GM12892 (cell line): ENCODE data around the gene PRR32.

ENCODE experiments used
- DNase-seq: peaks from one replicate; pipeline ENCODE4 v3.0.0; 2011; ENCODE audit not compliant: insufficient read length
- FAIRE-seq: peaks from 2 replicates; lab custom pipeline; 2011; peaks lifted over from hg19 to GRCh38; lab: Jason Lieb, UNC
- POLR2A ChIP-seq: IDR thresholded peaks from 2 replicates; pipeline ENCODE4 v1.6.1; 2011; ENCODE audit warnings: low read depth, low read length, control low read depth
- POLR2AphosphoS5 ChIP-seq: IDR thresholded peaks from 2 replicates; pipeline ENCODE4 v1.6.1; 2011; ENCODE audit warnings: low read depth, low read length, control low read depth
- TAF1 ChIP-seq: IDR thresholded peaks from 2 replicates; pipeline ENCODE4 v1.6.1; 2011; ENCODE audit warnings: low read depth, mild to moderate bottlenecking, control low read depth, low read length, borderline replicate concordance

Gene PRR32

GRCh38 chrX:126855839-126856524 is 36.5 kb downstream of the PRR32 start:
- DNase-seq (no peak), FAIRE-seq (no peak)
- no peak for TF ChIP-seq TAF1
- no peak for TF ChIP-seq POLR2AphosphoS5
- TF ChIP-seq POLR2A, result no peak
